Hippocampal formation (tissue), 2 donors: ENCODE results near the gene GFOD1.
"Not testable (repeated sequence)": the region's sequence is repeated elsewhere in the genome, so short reads cannot be mapped to it uniquely, and the experiment has no call there.

Source experiments
- DNase-seq, 2 donors: peaks; one replicate each; lab custom pipeline; 2025; lab: John Stamatoyannopoulos, UW

Gene GFOD1

DNA sequence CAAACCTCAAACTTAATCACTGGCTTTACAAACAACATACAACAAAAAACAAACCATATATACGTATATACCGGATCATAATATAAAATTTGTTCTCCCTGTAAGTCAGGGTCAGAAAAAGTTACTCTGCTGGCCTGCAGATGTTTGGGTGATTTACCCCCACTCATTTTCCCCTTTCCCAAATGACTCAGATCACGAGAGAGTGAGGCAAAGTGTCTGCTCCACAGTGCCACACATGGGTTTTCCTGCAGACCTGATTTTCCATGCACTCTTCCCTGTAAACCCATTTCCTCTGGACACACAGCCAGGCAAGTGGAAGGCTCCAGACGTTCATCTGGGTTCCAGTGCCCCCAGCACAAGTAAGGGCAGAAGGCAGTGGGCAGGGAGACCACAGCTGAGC is 23.5 kb downstream of the GFOD1 start:
- DNase-seq = no peak

DNA sequence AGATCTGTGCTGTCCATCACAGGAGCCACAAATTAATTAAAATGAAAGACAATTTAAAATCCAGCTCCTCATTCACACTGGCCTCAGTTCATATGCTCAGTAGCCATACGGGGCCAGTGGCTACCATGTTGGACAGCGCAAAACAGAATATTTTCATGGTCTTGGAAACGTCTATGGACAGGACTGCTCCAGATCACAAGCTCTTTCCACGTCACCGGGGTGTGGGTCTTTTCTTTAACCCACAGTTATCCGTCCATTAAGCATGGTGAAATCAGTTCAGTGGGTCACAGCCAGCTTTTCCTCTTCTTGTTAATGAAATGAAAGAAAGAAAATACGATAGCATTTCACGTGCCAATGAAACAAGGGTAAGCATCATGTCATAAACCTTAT is 24.1 kb downstream of the GFOD1 start:
- DNase-seq = no peak

DNA sequence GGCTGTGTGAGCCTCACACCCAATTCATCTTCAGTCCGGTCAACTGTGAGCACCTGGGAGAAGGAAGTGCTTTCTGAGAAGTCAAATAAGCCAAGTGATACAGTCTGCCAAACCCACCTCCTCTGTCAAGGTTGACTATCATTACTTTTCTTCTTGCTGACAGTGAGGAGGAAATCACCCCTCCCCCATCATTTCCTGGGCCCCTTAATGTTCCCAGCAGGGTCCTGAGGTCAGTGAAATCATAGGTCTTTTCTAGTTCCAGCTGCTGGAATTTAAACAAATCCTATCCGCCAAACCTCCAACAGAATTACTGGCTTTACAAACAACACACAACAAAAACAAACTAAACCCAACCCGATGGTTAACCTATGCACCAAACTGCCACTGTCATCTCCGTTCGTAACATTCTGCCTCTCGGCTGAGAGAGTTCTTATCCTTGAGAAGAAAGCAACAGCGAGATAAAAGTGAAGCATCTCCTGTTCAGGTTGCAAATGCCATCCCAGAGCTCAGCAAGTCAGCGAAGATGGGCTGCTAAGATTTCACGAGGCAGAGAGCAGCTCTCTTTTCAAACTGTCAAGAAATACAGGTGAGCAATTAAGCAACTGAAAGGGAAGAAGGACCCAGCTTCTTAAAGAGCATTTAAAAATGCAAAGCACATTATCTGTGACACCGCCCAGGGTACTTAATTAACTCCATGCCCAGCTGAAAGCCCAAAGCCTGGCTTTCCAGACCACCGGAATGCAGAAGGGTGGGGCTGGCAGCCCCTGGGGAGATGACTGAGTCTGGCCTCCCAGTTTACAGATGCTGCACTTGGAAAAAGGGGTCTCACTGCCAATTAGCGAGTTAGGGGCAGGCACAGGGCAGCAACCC is 24.7 kb downstream of the GFOD1 start:
- no peak for DNase-seq

DNA sequence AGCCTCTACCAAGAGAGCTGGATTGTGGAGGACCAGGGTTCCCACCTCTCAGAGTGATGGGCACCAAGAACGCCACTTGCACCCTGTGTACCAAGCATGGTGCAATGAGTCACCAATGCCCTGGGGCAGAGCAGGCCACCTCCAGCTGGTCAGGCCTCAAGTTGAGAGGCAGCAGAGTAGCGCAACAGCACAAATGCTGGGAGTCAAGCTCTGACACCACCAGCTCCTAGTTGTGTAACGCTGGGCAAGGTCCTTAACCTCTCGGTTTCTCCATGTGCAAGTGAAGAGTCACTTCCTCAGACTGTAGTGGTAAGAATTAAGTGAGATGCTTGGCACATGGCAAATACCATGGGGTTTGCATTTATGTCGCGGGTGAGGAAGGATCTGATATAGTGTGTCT is 25.6 kb downstream of the GFOD1 start:
- no peak for DNase-seq

DNA sequence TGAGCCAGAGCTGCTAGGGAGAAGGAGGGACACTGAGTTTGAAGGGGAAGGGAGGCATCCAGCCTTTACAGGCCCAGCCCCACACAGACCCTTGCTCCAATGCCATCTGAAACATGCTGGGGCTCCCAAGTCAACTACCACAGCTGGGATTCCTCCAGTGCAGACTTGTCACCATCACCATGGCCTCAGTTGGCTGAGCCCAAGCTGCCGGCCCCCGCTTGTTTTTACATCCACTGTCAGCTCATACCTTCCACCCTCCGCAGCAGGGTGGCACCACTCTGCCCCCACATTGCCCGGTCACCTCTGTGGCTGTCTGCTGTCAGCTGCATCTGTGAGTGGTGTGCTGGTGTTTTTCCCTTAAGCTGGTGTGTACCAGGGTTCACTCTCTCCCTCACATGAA is 26.1 kb downstream of the GFOD1 start:
- no peak for DNase-seq

DNA sequence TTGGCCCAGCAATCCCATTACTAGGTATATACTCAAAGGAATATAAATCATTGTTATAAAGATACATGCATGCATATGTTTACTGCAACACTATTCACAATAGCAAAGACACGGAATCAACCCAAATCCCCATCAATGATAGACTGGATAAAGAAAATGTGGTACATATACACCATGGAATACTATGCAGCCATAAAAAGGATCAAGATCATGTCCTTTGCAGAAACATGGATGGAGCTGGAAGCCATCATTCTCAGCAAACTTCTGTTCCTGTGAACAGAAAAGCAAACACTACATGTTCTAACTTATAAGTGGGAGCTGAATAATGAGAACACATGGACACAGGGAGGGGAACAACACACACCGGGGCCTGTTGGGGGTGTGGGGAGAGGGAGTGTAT is 27.1 kb downstream of the GFOD1 start:
- DNase-seq = not testable (repeated sequence)

DNA sequence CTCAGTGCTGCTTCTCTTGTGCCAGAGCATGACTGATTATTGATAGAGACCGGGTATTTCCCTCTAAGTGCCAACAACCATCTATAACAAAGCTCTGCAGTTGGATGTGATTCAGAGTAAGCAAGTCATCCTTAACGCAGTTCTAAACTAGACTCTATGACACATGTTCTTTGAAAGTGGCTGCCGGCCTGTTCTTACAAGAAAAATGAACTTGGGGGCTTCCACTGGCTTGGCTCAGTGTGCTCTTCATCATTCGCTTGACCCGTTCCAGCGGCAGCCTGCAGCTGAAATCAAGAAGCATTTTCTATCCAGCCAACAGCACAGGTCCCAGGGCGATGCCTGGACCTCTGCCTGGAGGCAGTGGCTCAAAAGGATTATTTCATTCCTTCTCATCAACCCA is 29.8 kb downstream of the GFOD1 start:
- DNase-seq = no peak

DNA sequence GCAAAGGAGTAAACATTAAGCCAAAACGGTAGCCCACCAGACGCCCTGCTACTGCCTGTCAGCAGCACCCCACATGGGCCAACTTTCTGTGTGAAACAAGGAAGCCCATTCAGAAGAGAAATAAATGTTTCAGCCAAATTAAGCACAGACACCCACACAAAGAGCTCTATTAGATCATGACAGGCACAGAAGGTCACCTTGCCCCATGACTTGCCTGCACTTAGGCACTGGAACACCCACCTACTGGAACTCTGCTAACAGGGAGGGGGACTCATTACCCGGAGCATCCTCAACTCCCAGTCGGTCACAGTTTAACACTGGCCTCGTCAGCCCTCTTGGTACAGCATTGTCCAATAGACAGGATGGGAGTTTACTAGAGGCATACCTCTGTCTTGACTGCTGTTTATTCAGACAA is 31.8 kb downstream of the GFOD1 start:
- no peak for DNase-seq

DNA sequence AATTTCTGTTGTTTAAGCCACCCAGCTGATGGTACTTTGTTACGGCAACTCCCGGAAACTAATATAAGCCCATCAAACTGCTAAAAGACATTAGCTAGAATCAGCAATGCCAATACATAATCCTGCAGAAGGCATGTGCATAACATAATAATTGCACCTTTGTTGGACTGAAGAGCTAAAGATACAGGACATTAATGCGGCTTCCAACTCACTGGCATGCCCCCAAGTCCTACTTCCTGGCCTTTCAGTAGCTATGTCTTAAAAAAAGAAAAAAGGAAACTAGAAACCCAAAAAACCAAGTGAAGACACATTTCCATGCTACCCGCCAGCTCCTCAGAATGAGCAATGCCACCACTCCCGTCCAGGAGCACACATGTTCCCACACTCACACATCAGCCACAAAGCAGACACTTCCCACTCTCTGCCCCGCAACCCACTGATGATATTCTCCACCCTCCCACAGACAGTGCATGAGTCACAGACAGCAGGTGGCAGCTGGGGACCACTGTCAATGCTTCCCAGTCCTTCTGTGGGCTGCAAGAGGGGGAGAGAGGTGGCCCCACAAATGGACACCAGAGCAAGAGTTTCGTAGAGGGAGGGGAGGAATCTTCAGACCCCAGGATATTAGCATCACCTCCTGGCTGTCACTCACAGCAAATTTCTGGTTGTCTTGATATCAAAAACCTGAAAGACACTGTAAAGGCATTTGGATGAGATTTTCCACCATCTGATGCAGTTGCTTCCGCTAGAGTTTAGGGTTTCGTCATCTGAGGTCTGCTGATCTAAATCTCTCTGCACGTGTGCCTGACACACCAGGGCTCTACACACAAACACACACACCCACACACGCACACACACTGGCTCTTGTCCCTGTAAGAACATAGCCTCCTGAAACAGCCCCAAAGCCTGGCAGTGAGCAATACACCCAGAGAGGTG is 32.8 kb downstream of the GFOD1 start:
- peak; percentile 54 to 69 for DNase-seq

DNA sequence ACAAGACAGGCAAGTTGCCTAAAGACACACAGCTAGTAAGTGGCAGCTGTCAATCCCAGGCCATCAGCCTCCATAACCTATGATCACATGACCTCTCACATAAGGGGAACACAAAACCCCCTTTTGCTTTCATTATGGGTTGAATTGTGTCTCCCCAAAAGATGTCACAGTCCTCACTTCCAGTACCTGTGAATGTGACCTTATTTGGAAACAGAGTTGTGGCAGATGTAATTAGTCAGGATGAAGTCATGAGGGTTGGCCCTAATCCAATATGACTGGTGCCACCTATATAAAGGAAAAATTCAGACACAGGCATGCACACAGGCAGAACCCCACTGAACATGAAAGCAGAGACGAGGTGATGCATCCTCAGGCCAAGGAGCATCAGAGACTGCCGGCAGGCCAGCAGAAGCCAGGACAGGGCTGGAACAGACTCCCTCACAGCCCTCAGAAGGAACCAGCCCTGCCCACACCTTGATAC is 33.6 kb downstream of the GFOD1 start:
- no peak for DNase-seq

DNA sequence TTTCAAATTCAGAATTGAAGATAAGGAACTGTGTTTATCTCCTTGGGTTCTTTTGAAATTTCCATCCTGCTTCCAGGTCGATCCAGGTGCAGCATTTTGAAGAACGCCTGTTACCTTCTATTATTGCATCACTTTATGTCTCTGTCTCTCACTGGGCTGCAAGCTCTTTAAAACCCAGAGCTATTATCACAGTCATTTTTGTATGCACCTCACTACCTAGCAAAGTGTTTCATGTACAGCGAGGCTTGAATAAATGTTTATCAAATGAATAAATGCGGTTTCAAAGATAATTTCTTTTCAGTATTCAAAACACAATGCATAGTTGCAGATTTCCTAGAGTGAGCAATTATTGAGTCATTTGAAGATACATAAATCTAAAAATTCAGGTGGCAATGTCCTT is 34.2 kb downstream of the GFOD1 start:
- no peak for DNase-seq

DNA sequence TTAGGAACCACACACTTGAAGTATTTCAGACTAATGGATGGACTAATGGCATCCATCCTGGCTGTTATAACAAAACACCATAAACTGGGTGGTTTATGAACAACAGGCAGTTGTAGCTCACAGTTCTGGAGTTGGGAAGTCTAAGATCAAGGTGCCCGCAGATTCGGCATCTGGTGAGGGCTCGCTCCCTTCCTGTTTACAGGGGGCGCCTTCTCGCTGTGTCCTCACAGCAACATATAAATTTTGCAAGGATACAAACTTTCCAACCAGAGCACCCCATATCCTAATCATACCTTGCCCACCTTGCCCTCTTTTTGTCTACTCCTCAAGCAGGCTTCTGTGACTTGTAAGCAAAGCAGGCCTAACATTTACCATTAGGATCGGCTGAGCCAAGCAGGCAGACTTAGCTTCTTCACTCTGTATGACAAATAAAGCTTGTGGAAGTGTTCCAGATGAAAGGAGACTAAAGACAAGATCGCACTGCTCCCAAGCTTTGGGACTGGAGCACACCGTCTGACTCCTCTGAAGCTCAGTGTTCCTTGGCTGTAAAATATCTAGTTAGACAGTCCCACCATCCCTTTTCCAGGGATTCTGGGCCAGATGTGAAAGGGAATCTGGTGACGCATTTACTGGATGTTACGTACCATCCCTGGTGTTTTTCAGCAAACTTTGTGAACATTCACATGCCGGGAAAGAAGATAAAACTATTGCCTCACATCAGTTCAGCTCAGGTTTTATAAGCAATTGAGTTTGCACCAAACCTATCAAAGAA is 34.9 kb downstream of the GFOD1 start:
- DNase-seq = no peak

DNA sequence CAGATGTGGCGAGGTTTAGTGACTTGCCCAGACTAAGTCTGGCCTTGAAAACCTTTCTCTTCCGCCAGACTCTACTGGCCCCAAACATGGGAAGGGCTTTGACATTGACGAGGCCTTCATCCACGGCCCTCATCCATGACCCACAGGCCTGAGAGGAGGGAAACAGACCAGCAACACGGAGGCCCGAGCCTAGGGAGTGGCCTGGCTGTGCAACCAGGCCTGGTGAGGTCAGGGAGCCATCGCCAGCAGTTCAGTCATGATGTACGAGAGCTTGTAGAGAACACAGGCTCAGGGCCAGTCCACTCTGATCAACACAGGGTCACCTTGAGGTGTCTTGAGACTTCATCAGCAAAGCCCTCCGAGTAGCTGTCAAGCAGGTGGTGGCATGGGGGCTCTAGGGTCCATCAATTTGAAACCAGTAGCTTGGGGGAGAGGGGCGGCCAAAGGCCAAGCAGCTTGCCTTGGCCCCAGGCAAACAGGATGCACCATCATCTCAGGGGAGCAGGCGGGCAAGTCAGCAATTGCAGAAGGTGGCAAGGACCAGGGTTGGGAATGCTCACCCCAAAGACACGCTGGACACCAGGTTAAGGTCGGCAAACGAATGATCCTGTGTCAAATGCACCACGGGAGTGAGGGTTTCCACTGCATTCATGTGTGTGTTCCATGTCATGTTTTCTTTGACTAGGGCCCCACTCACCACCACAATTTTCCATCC is 36.1 kb downstream of the GFOD1 start:
- no peak for DNase-seq

DNA sequence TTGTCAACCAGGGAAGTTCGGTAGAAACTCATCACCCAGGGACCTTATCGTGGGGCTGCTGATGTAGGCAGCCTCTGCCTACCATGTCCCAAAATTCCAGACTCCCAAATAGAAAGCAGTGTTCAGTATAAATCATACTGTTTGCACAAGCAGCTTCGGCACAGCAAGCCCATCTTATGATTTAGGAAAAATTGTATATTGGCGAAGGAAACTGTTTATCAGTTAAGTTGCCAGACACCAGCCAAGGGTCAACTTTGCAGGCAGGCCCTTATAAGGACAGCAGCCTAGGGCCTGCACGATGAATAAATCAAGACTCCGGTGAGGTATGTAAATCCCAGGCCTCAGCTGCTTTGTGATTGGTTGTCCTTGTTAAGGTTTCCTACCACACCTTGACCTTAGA is 36.8 kb downstream of the GFOD1 start:
- DNase-seq = no peak

DNA sequence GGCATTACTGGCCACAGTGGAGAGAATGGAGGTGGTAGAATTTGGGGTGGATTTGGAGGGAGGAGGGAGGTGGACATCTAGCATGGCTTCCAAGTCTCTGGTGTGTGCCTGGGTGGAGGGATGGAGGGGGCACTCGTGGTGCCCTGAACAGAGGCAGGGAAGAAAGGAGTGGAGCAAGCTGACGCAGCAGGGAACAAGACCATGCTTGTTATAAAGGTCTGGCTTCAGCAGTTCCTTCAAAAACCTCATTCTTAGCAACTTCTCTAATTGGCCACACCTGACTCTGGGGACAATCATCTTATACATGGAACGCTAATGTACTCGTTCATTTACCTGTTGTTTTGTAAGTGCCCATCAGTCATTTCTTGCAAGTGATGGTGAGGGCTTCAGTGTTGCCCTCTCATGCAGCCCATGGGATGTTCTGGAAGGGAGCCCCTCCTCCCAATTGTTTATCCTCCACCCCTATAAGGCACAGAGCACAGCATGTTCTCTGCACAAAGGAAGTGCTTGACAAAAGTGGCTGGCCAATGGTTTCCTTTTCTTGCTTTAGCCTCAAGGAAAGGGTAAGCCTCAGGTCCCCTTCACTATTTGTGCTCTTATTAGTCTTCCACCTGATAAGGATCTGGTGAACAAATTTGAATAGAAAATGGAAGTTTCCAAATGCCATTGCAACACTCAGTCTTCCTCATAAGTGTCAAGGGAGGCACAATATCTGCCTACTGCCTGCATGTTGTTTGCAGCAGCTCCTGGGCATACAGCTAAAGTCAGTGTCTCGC is 39.3 kb downstream of the GFOD1 start:
- DNase-seq = no peak

DNA sequence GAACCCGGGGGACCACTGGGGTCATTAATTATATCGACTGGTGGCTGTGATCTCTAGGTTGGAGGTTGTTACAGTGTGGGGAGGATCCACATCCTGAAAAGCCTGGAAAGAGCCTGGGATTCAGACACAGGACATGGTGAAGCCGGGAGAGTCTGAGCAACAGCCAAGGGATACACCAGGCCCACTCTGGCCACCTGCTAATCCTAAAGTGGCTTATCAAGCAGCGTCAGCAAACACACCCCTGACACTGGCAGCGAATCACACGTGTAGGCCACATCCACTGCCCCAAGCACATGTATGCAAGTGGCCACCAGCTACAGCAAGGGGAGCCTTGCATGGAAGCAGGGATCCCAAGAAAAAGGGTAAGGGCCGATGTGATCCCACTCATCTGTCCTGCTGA is 41.0 kb downstream of the GFOD1 start:
- DNase-seq = no peak

DNA sequence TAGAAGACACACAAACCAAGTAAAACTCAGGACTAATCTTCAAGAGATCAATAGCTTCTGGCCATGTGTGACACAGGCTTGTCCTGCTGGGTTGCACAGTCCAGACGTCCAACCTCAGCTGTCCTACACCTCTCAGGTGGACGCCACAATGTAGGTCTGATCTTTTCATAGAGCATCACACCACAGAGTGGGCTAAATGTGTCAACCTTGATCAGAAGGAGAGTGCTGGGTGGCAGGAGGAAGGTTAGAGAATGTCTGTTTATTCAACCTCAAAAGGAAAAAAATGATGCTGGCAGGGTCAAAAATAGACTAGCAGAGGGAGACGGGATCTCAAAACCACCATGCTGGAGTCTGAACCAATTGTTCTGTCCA is 41.7 kb downstream of the GFOD1 start:
- no peak for DNase-seq

DNA sequence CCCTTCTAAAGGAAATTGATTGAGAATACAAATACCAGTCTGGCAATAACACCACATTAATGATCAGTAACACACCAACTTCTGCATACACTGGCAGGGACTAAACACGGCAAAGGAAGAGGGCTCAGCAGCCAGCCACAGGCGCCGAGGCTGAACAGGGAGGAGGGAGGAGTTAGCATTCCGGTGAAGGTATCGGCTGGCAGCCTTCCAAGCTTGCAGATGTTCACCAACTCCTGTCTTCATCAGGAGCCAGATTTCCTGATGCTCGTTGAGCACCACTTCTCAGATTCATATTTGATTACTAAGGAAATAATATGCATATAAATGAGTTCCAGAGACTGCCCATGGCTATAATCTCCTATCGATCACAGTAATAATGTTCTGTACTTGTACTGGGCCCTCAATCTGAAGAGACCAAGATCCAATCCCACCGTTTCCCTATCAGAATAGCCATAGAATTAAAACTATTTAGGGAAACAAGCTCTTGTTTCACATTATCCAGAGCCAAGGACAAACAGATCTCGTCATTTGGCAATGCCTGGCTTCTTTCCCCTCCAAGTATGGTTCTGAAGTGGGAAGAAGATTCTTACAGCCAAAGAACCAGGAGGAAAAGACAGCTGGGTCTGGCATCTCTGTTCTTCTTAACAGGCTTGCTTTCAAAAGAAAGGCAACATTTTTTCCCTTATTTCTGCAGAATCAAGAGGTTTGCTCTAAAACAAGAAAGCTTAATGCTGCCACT is 42.2 kb downstream of the GFOD1 start:
- no peak for DNase-seq

DNA sequence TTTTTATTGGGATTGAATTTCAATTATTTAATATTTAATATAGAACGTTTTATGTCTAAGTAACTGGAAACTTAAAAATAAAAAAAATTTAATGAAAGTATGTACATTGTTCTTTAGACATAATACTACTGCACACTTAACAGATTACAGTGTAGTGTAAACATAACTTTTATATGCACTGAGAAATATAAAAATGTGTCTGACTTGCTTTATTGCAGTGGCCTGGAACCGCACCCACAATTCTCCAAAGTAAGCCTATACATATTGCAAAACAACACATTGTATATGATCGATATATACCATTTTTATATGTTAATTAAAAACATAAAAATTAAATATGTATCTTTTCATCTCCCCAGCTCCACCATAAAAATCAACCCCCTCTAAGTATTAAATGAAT is 42.8 kb downstream of the GFOD1 start:
- DNase-seq = no peak

DNA sequence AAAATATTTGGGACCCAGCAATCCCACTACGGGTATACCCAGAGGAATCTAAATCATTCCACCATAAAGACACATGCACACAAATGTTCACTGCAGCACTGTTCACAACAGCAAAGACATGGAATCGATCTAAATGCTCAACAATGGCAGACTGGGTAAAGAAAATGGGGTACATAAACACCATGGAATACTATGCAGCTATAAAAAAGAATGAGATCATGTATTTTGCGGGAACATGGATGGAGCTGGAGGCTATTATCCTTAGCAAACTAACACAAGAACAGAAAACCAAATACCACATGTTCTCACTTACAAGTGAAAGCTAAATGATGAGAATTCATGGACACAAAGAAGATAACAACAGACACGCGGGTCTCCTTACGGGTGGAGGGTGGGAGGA is 43.4 kb downstream of the GFOD1 start:
- DNase-seq = not testable (repeated sequence)
